ENCODE data around the gene FBXW4. TPM values are rescaled to one million over a fixed set of nuclear protein-coding genes. Genes with fewer than 3 reads are reported as not detected.

FBXW4 gene
- polyA plus RNA-seq, 1 donor (not counting 4 experiments of a cell fraction or from before 2014, with no cell fraction given): 22.3 TPM

- Histone ChIP-seq H4K20me1 (ENCODE audit: control insufficient read depth, extremely low read depth, insufficient read depth, low read length) (no peaks in the 10 kb centered on the region), H3K79me2 (ENCODE audit: control insufficient read depth, insufficient read depth, low read length) (no peaks in the 10 kb centered on the region), H3K4me3 (ENCODE audit: control insufficient read depth in 2 of 3, extremely low read depth in 1 of 3, insufficient read depth in 2 of 3, low read depth in 1 of 3, low read length in 3 of 3) (no peak overlapping the region), H3K36me3 (ENCODE audit: control insufficient read depth in 2 of 2, extremely low read depth in 1 of 2, insufficient read depth in 2 of 2, low read length in 2 of 2) (peaks cover 23 to 25% of the 10 kb centered on the region in 2 experiments), H3K9ac (ENCODE audit: control insufficient read depth, extremely low read depth, insufficient read depth, low read length) (no peak overlapping the region), H2AFZ (ENCODE audit: control insufficient read depth, low read length) (no peak overlapping the region), H3K9me3 (ENCODE audit: control insufficient read depth, low read depth, low read length) (no peaks in the 10 kb centered on the region), H3K27me3 (ENCODE audit: control insufficient read depth, extremely low read depth, insufficient read depth, low read length) (no peaks in the 10 kb centered on the region), H3K9me1 (ENCODE audit: control insufficient read depth, extremely low read depth, insufficient read depth, low read length) (no peaks in the 10 kb centered on the region), H3K27ac (ENCODE audit: control insufficient read depth, insufficient read depth, low read length) (no peak overlapping the region), H3K4me1 (ENCODE audit: control insufficient read depth, extremely low read depth, insufficient read depth, low read length) (no peaks in the 10 kb centered on the region), H3K4me2 (ENCODE audit: control insufficient read depth, extremely low read depth, insufficient read depth, low read depth, low read length) (no peak overlapping the region)
- TF ChIP-seq, protein P1, sequence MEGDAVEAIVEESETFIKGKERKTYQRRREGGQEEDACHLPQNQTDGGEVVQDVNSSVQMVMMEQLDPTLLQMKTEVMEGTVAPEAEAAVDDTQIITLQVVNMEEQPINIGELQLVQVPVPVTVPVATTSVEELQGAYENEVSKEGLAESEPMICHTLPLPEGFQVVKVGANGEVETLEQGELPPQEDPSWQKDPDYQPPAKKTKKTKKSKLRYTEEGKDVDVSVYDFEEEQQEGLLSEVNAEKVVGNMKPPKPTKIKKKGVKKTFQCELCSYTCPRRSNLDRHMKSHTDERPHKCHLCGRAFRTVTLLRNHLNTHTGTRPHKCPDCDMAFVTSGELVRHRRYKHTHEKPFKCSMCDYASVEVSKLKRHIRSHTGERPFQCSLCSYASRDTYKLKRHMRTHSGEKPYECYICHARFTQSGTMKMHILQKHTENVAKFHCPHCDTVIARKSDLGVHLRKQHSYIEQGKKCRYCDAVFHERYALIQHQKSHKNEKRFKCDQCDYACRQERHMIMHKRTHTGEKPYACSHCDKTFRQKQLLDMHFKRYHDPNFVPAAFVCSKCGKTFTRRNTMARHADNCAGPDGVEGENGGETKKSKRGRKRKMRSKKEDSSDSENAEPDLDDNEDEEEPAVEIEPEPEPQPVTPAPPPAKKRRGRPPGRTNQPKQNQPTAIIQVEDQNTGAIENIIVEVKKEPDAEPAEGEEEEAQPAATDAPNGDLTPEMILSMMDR (optimal IDR thresholded peaks at IDR 0.05 in 1 of 3, IDR thresholded peaks at IDR 0.05 in 1 of 3, conservative IDR thresholded peaks at IDR 0.05 in 1 of 3; ENCODE audit: extremely low read depth in 1 of 3, insufficient read depth in 2 of 3, low read length in 3 of 3): no peak
- no peak for TF ChIP-seq EZH2 (IDR thresholded peaks at IDR 0.05; ENCODE audit: low read length)
- no peak for FAIRE-seq
- dilution Hi-C loops (cut with MboI; ENCODE audit: extremely low pct_ligation_motif_present, low sequenced_read_pairs): no loop called here
- no peak for DNase-seq (ENCODE audit: low read depth, low spot score)
These were observed 25.8 kb downstream of the FBXW4 start for GRCh38 chr10:101669181-101669580.

DNA sequence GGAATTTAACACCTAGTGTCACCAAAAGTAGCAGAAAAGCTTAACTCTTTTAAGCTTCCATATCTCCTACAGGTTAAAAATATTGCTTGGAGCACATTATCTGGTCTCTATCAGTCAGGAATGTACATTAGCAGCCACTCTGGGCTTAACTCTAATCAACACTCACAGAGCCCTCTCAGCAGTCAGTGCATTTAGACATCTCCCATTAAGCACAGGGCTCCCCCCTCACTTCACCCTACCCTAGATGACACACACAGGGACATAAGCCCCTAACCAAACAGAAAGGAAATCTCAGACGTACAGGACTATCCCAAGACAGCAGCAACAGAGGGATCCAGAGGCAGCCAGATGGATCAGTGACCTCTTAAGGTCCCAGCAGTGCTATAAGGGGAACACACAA is 26.4 kb downstream of the FBXW4 start:
- H3K9me3 ChIP-seq (ENCODE audit: control insufficient read depth, low read depth, low read length): no peaks in the 10 kb centered on the region
- peaks cover 26 to 29% of the 10 kb centered on the region in 2 experiments for H3K36me3 ChIP-seq (ENCODE audit: control insufficient read depth in 2 of 2, extremely low read depth in 1 of 2, insufficient read depth in 2 of 2, low read length in 2 of 2)
- no peak for TF ChIP-seq EZH2 (IDR thresholded peaks at IDR 0.05; ENCODE audit: low read length)
- TF ChIP-seq, protein P1 (optimal IDR thresholded peaks at IDR 0.05 in 1 of 3, IDR thresholded peaks at IDR 0.05 in 1 of 3, conservative IDR thresholded peaks at IDR 0.05 in 1 of 3; ENCODE audit: extremely low read depth in 1 of 3, insufficient read depth in 2 of 3, low read length in 3 of 3): no peak
- H3K27me3 ChIP-seq (ENCODE audit: control insufficient read depth, extremely low read depth, insufficient read depth, low read length): no peaks in the 10 kb centered on the region
- FAIRE-seq (no peak), DNase-seq (ENCODE audit: low read depth, low spot score) (no peak)
- H3K9me1 ChIP-seq (ENCODE audit: control insufficient read depth, extremely low read depth, insufficient read depth, low read length): no peaks in the 10 kb centered on the region
- H4K20me1 ChIP-seq (ENCODE audit: control insufficient read depth, extremely low read depth, insufficient read depth, low read length): no peaks in the 10 kb centered on the region
- H3K79me2 ChIP-seq (ENCODE audit: control insufficient read depth, insufficient read depth, low read length): no peaks in the 10 kb centered on the region
- no peak overlapping the region for H3K9ac ChIP-seq (ENCODE audit: control insufficient read depth, extremely low read depth, insufficient read depth, low read length)
- H3K4me3 ChIP-seq (ENCODE audit: control insufficient read depth in 2 of 3, extremely low read depth in 1 of 3, insufficient read depth in 2 of 3, low read depth in 1 of 3, low read length in 3 of 3): no peak overlapping the region
- H3K4me2 ChIP-seq (ENCODE audit: control insufficient read depth, extremely low read depth, insufficient read depth, low read depth, low read length): no peak overlapping the region
- dilution Hi-C loops (cut with MboI; ENCODE audit: extremely low pct_ligation_motif_present, low sequenced_read_pairs): no loop called here
- H2AFZ ChIP-seq (ENCODE audit: control insufficient read depth, low read length): no peak overlapping the region
- H3K4me1 ChIP-seq (ENCODE audit: control insufficient read depth, extremely low read depth, insufficient read depth, low read length): no peaks in the 10 kb centered on the region
- no peak overlapping the region for H3K27ac ChIP-seq (ENCODE audit: control insufficient read depth, insufficient read depth, low read length)
